PFSK-1 (cell line): ENCODE results near the gene MLIP.

Experiments used
- FOXP2 ChIP-seq: optimal IDR thresholded peaks from 2 replicates; pipeline ENCODE3; 2011; ENCODE audit warnings: borderline replicate concordance, control low read depth, inconsistent platforms; ENCODE audit not compliant: insufficient read depth; ENCODE audit errors: extremely low read length, extremely low read depth
- POLR2AphosphoS5 ChIP-seq: IDR thresholded peaks from 2 replicates; pipeline ENCODE4 v1.6.1; 2012; ENCODE audit warnings: low read depth, mild to moderate bottlenecking, control low read depth, low read length, moderate library complexity
- SIN3A ChIP-seq: IDR thresholded peaks from 2 replicates; pipeline ENCODE4 v1.6.1; 2012; ENCODE audit warnings: mild to moderate bottlenecking, low read length, moderate library complexity, borderline replicate concordance; ENCODE audit not compliant: insufficient read depth
- TAF1 ChIP-seq: IDR thresholded peaks from 2 replicates; pipeline ENCODE4 v1.6.1; 2012; ENCODE audit warnings: low read length, control low read depth, borderline replicate concordance; ENCODE audit not compliant: insufficient read depth
- TF ChIP-seq, protein P1 (sequence below), 2 experiments: IDR thresholded peaks; 2 replicates each; pipeline versions ENCODE4 v1.6.1 to v1.8.0; 2011 to 2012; ENCODE audit warnings: low read depth in 2 of 2, low read length in 2 of 2, control low read depth in 1 of 2, inconsistent platforms in 1 of 2, mild to moderate bottlenecking in 1 of 2, moderate library complexity in 1 of 2; ENCODE audit not compliant: insufficient read depth in 1 of 2

The MLIP gene

DNA sequence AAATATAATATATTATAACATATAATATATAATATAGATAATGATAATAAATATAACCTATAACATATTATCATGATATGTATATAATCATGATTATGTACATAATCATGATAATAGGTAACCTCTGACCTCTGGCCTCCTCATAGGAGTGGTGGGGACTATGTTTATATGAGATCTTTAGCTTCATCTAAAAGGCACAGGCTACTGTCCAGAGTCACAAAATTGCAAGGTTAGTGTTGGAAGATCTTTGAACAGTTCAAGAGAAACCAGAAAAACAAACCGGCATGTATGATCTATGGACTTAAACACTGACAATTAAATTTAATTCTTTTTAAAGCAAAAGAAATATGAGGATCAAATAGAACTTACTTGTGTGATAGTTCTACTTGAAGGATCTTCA is 141.3 kb downstream of the MLIP start:
- TF ChIP-seq TAF1 (no peak), FOXP2 (no peak), POLR2AphosphoS5 (no peak), SIN3A (no peak)
- TF ChIP-seq, protein P1, sequence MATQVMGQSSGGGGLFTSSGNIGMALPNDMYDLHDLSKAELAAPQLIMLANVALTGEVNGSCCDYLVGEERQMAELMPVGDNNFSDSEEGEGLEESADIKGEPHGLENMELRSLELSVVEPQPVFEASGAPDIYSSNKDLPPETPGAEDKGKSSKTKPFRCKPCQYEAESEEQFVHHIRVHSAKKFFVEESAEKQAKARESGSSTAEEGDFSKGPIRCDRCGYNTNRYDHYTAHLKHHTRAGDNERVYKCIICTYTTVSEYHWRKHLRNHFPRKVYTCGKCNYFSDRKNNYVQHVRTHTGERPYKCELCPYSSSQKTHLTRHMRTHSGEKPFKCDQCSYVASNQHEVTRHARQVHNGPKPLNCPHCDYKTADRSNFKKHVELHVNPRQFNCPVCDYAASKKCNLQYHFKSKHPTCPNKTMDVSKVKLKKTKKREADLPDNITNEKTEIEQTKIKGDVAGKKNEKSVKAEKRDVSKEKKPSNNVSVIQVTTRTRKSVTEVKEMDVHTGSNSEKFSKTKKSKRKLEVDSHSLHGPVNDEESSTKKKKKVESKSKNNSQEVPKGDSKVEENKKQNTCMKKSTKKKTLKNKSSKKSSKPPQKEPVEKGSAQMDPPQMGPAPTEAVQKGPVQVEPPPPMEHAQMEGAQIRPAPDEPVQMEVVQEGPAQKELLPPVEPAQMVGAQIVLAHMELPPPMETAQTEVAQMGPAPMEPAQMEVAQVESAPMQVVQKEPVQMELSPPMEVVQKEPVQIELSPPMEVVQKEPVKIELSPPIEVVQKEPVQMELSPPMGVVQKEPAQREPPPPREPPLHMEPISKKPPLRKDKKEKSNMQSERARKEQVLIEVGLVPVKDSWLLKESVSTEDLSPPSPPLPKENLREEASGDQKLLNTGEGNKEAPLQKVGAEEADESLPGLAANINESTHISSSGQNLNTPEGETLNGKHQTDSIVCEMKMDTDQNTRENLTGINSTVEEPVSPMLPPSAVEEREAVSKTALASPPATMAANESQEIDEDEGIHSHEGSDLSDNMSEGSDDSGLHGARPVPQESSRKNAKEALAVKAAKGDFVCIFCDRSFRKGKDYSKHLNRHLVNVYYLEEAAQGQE (IDR thresholded peaks at IDR 0.05; ENCODE audit: insufficient read depth in 1 of 2, low read depth in 2 of 2, low read length in 2 of 2): no peak

DNA sequence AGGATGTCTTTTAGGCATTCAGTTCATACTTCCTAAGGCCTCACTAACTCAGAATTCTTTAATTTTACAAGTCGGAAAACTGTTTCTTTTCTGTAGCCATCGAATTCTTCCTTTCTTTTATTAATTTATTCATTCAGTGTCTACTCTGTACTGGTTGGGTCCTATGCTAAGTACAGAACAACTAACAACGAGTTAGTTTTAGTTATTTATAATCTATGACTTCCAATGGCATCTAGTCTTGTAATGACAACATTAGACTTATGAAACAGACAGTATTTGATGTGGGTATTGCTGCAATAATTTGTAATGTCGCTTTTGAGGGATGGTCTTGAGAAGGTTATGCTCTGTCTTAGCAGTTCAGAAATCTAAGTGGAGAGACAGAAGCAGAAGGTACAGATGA is 141.7 kb downstream of the MLIP start:
- TF ChIP-seq POLR2AphosphoS5 (no peak), FOXP2 (no peak), SIN3A (no peak), TAF1 (no peak)
- TF ChIP-seq, protein P1 (IDR thresholded peaks at IDR 0.05; ENCODE audit: insufficient read depth in 1 of 2, low read depth in 2 of 2, low read length in 2 of 2): no peak

DNA sequence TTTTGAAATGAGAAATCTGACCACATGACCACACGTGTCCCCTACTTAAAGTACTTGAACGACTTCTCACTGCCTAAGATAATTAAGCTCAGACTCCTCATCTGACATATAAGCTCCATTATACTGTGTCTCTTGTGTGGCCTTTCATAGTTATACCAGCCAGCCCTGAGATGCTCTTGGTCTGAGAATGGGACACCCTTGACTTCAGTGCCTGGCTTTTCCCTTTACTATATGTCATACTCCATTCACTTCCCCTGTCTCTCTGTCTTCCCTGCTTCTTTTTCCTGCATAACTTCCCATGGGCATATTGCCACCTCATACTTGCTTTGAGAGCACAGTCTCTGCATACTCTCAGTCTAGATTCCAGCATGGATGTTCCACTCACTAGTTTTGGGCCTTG is 143.6 kb downstream of the MLIP start:
- no peak for TF ChIP-seq SIN3A
- TF ChIP-seq, protein P1 (IDR thresholded peaks at IDR 0.05; ENCODE audit: insufficient read depth in 1 of 2, low read depth in 2 of 2, low read length in 2 of 2): no peak
- TF ChIP-seq FOXP2: no peak
- no peak for TF ChIP-seq TAF1
- no peak for TF ChIP-seq POLR2AphosphoS5

DNA sequence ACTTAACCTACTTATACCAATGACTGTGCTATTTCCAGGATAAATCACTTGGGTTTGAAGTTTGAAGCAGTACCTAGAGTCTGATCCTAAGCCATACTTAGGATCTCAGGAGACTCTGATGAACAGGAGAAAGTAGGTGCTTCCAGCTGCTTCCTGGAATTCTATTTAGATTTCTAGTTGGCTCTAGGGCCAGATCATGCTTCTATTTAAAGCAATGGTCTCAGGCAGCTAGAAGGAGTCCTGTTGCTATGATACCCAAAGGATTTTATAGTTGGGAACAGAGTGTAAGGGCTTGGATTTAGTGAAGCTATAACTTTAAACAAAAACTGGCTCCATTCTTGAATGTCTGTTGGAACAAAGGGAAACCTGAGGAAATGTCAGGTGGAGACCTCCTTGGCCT is 144.6 kb downstream of the MLIP start:
- no peak for TF ChIP-seq TAF1
- TF ChIP-seq FOXP2: no peak
- no peak for TF ChIP-seq POLR2AphosphoS5
- no peak for TF ChIP-seq SIN3A
- TF ChIP-seq, protein P1 (IDR thresholded peaks at IDR 0.05; ENCODE audit: insufficient read depth in 1 of 2, low read depth in 2 of 2, low read length in 2 of 2): no peak

DNA sequence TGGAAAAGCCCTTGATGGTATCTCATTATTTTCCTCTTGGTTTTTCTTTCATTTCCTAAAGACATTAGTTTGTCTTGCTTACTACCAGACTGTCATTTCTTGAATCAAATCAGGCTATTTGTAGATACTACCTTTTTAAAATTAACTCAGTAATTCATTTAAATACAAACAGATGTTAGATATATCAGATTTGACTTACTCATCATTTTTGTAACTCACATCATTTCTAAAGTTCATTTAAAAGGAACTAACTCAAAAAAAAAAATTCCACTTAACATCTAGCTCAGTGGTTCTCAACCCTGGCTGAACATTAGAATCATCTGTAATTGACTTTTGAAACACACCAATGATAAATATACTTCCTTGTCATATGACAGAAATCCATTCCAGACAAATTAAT is 148.8 kb downstream of the MLIP start:
- TF ChIP-seq SIN3A: no peak
- TF ChIP-seq POLR2AphosphoS5: no peak
- TF ChIP-seq FOXP2: no peak
- TF ChIP-seq, protein P1 (IDR thresholded peaks at IDR 0.05; ENCODE audit: insufficient read depth in 1 of 2, low read depth in 2 of 2, low read length in 2 of 2): no peak
- TF ChIP-seq TAF1: no peak
